ENCODE measurements around the gene TMBIM4. TPM values are rescaled to one million over a fixed set of nuclear protein-coding genes. Genes with fewer than 3 reads are reported as not detected.

The TMBIM4 gene
- total and polyA plus RNA-seq, 10 of the 15 experiments (the other 5 are each of a cell fraction or from before 2014, with no cell fraction given), result 38.8 to 341 (median 82.8) TPM

DNA sequence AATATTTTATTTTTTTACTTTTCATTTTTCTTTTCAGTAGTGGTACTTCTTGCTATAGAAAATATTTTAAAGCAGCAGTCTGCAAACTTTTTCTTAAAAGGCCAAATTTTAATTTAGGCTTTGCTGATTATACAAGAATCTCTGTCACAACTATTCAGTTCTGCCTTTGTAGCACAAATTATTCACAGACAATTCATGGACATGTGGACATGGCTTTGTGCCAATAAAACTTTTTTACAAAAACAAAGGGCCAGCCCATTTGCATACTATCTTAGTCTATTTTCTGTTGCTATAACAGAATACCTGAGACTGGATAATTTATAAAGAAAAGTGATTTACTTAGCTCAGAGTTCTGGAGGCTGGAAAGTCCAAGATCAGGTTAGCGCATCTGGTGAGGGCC, 56.3 kb downstream of the TMBIM4 start (continued):
- TF ChIP-seq NFIC (IDR thresholded peaks at IDR 0.05; ENCODE audit: low read depth, low read length), result no peak
- no peak for TF ChIP-seq ZNF217 (IDR thresholded peaks at IDR 0.05)
- no peak for TF ChIP-seq CHD1 (IDR thresholded peaks at IDR 0.05; ENCODE audit: low read depth, low read length)
- TF ChIP-seq POLR2AphosphoS5 (IDR thresholded peaks at IDR 0.05; ENCODE audit: low read length), result no peak
- TF ChIP-seq RAD21 (IDR thresholded peaks at IDR 0.05; ENCODE audit: insufficient read depth, low read depth, low read length), result no peak

DNA sequence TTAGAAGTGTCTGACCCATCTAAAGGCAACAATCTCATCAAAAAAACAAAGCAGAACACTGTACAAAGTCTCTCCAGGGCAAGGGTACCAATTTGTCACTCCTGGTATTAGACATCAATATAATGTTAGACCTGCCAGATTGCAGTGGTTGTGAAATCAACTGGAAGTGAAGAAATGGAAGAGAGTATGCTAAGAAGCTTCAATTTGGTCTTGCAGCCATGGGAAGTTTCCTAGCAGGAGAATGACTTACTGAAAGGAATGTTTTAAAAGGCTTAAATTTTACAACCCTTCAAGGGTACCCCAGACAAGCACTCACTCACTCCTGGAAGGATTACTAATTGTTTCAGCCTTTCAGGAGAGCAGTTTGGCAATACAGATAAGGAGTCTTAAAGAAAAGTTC, 58.2 kb downstream of the TMBIM4 start:
- FAIRE-seq (no peak), ATAC-seq (no peak), DNase-seq (ENCODE audit: low read depth, low spot score) (no peak)
- BruUV-seq (replicated peaks), result no TSS peak
- Histone ChIP-seq H3K79me2 (ENCODE audit: control insufficient read depth, insufficient read depth, low read length) (no peaks in the 10 kb centered on the region), H3K4me1 (ENCODE audit: control insufficient read depth, insufficient read depth, low read length) (no peaks in the 10 kb centered on the region), H3K9ac (ENCODE audit: control insufficient read depth, insufficient read depth, low read length) (no peak overlapping the region), H2AFZ (ENCODE audit: control insufficient read depth, low read depth, low read length) (no peak overlapping the region), H3K9me3 (replicated peaks; ENCODE audit: control insufficient read depth, insufficient read depth, low read length) (no peaks in the 10 kb centered on the region), H4K20me1 (ENCODE audit: control insufficient read depth, insufficient read depth) (no peaks in the 10 kb centered on the region), H3K36me3 (ENCODE audit: control insufficient read depth in 2 of 2, insufficient read depth in 2 of 2, low read length in 1 of 2) (no peaks in the 10 kb centered on the region), H3K27ac (ENCODE audit: control insufficient read depth, insufficient read depth) (no peak overlapping the region), H3K4me2 (ENCODE audit: control insufficient read depth, insufficient read depth) (no peak overlapping the region), H3K4me3 (no peak overlapping the region), H3K27me3 (replicated peaks in 1 of 2; ENCODE audit: control insufficient read depth in 2 of 2, insufficient read depth in 2 of 2, low read length in 1 of 2) (no peaks in the 10 kb centered on the region)
- RAD21 ChIA-PET (ENCODE audit: unreplicated experiment), result no interaction called here
- TF ChIP-seq MYC (IDR thresholded peaks at IDR 0.05; ENCODE audit: insufficient read depth, insufficient read length, insufficient replicate concordance, low read length, severe bottlenecking) (no peak), MYB (IDR thresholded peaks at IDR 0.05; ENCODE audit: borderline replicate concordance, low read depth, low read length) (no peak)
- TF ChIP-seq, protein P1, sequence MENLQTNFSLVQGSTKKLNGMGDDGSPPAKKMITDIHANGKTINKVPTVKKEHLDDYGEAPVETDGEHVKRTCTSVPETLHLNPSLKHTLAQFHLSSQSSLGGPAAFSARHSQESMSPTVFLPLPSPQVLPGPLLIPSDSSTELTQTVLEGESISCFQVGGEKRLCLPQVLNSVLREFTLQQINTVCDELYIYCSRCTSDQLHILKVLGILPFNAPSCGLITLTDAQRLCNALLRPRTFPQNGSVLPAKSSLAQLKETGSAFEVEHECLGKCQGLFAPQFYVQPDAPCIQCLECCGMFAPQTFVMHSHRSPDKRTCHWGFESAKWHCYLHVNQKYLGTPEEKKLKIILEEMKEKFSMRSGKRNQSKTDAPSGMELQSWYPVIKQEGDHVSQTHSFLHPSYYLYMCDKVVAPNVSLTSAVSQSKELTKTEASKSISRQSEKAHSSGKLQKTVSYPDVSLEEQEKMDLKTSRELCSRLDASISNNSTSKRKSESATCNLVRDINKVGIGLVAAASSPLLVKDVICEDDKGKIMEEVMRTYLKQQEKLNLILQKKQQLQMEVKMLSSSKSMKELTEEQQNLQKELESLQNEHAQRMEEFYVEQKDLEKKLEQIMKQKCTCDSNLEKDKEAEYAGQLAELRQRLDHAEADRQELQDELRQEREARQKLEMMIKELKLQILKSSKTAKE (IDR thresholded peaks at IDR 0.05; ENCODE audit: low read depth, poor library complexity, severe bottlenecking), result no peak
- POLR2A ChIA-PET, result interaction anchor here (0.9 kb wide), 1 partner anchor 512 kb away, joined by 3 read pairs; no protein-coding TSS in a partner anchor
- SMC1A ChIA-PET (ENCODE audit: uncharacterized antibody, unreplicated experiment), result interaction anchor here (0.6 kb wide), 1 partner anchor 22 kb away, joined by 4 read pairs; no protein-coding TSS in a partner anchor
- in situ Hi-C loops (cut with MboI) (no loop called here), intact Hi-C loops (cut with micrococcal nuclease; ENCODE audit: unreplicated experiment) (no loop called here)
- CTCF ChIA-PET, result interaction anchor here (1.0 to 1.5 kb wide), 2 partner anchors 300 to 509 kb away, joined by 3 read pairs; no protein-coding TSS in a partner anchor

Data from GM12878 (cell line).